Measurements from ENCODE around the gene ITLN2. TPM values are rescaled to one million over a fixed set of nuclear protein-coding genes. Genes with fewer than 3 reads are reported as not detected.
"Not testable (repeated sequence)": the region's sequence is repeated elsewhere in the genome, so short reads cannot be mapped to it uniquely, and the experiment has no call there.

Gene ITLN2
- total RNA-seq, 1 donor from 2014 or later = not detected

- no peak for DNase-seq (ENCODE audit: low read depth)
These were observed 1.6 kb downstream of the ITLN2 start for GRCh38 chr1:160953030-160953429.

DNA sequence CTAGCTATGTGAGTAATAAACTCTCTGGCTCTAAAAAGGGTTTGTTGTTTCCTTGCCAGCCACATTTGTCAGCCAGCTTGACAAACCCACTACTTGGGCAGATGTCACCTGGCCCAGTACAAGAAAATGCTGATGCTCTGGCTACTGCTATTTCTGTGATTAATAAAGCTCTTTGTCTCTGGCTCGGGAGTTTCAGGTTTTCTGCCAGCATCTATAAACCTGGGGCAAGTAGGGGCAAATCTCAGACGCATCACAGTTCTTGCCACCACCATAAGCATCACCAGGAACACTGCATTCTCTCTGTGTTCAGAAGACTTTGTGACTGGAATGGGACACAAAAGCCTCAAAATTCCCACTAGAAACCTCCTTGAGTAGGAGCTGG lies 2.5 kb downstream of the ITLN2 start:
- no peak for DNase-seq (ENCODE audit: low read depth)

GRCh38 chr1:160951443-160952128 lies 3.0 kb downstream of the ITLN2 start:
- peak; percentile 48 for DNase-seq (ENCODE audit: low read depth)

- DNase-seq (ENCODE audit: low read depth) = no peak
These were observed 4.0 kb downstream of the ITLN2 start for GRCh38 chr1:160950657-160951056.

- no peak for DNase-seq (ENCODE audit: low read depth)
These were observed 4.7 kb downstream of the ITLN2 start for GRCh38 chr1:160949881-160950280.

DNA sequence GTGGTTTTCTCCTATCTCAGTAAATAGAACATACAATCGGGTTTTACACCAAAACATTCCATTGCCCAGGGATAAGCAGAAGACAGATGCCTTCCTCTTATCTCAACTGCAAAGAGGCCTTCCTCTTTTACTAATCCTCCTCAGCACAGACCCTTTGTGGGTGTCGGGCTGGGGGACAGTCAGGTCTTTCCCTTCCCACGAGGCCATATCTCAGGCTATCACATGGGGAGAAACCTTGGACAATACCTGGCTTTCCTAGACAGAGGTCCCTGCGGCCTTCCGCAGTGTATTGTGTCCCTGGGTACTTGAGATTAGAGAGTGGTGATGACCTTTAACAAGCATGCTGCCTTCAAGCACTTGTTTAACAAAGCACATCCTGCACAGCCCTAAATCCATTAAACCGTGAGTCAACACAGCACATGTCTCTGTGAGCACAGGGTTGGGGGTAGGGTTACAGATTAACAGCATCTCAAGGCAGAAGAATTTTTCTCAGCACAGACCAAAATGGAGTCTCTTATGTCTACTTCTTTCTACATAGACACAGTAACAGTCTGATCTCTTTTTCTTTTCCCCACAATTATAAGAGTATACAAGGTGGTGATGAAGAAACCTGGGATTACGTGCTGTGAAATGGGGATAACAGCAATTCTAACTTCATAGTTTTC lies 5.3 kb downstream of the ITLN2 start:
- DNase-seq (ENCODE audit: low read depth) = peak; percentile 75

- not testable (repeated sequence) for DNase-seq (ENCODE audit: low read depth)
These were observed 7.3 kb downstream of the ITLN2 start for GRCh38 chr1:160947174-160947759.

GRCh38 chr1:160945881-160946280 lies 8.7 kb downstream of the ITLN2 start:
- not testable (repeated sequence) for DNase-seq (ENCODE audit: low read depth)

DNA sequence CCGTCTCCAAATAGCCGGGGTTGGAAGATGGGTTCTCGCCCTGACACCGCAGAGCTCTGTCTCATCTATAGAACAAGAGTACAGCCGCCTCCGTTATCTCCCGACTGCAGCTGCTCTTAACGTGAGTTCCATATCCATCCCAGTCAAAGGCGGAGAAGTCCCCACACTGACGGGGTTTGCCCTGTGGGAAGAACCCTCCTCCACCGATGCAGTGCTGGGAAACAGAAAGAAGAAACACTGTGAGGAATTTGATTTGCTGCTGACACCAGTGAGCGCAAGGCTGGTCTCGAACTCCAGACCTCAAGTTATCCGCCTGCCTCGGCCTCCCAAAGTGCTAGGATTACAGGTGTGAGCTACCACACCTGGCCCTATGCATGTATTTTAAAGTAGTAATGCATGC lies 9.5 kb downstream of the ITLN2 start:
- no peak for DNase-seq (ENCODE audit: low read depth)

GRCh38 chr1:160942926-160943325 lies 11.7 kb downstream of the ITLN2 start:
- DNase-seq (ENCODE audit: low read depth) = peak; percentile 24

- DNase-seq (ENCODE audit: low read depth) = not testable (repeated sequence)
These were observed 17.9 kb downstream of the ITLN2 start for GRCh38 chr1:160936666-160937065.

GRCh38 chr1:160935527-160936258 lies 18.9 kb downstream of the ITLN2 start:
- no peak for DNase-seq (ENCODE audit: low read depth)

- DNase-seq (ENCODE audit: low read depth) = not testable (repeated sequence)
These were observed 21.3 kb downstream of the ITLN2 start for GRCh38 chr1:160933305-160933704.

GRCh38 chr1:160925652-160926244 lies 28.9 kb downstream of the ITLN2 start:
- DNase-seq (ENCODE audit: low read depth) = no peak

GRCh38 chr1:160924791-160925651 lies 29.6 kb downstream of the ITLN2 start:
- no peak for DNase-seq (ENCODE audit: low read depth)

DNA sequence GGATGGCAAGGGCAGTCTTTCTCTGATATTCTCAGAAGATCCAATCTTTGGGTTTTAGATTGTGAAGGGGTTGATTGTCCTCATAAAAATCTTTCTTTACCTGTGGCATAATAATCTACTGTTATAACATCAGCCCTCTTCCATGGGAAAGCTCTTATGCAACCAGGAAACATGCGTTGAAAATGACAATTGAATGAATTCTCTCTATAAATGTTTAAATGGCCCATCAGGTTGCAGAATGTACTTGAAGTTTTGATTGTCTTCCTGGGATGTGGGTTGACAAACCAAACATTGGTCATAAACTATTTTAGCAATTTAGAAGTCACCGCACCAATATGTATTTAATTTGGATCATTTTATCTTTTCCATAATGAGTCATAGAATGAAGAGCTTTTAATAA lies 37.9 kb downstream of the ITLN2 start:
- DNase-seq (ENCODE audit: low read depth) = no peak

GRCh38 chr1:160913229-160913628 lies 41.4 kb downstream of the ITLN2 start:
- not testable (repeated sequence) for DNase-seq (ENCODE audit: low read depth)

GRCh38 chr1:160911925-160912324 lies 42.7 kb downstream of the ITLN2 start:
- no peak for DNase-seq (ENCODE audit: low read depth)

DNA sequence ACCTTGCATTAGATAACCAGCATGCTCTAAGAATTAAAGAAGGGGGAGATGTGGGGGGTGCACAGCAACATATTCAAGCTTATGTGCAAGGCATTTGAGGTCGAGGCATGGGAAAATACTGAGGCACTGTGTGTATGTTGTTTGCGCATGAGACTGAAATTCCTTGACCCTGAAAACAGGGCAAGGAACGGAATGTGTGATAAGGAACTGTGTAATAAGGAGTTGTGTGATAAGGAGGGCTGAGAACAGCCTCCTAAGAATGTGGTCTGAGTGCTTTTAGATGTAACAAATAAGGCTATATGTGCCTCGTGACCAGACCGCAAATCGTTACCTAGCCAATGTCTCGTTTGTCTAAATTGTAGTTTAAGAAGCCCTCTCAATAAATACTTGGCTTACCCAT lies 43.2 kb downstream of the ITLN2 start:
- peak; percentile 2 for DNase-seq (ENCODE audit: low read depth)

GRCh38 chr1:160910170-160910750 lies 44.3 kb downstream of the ITLN2 start:
- DNase-seq (ENCODE audit: low read depth) = no peak

GRCh38 chr1:160907976-160908375 lies 46.6 kb downstream of the ITLN2 start:
- DNase-seq (ENCODE audit: low read depth) = no peak
